Measurements from ENCODE around the gene ERAS. TPM values are rescaled to one million over a fixed set of nuclear protein-coding genes. Genes with fewer than 3 reads are reported as not detected.
"Not testable (repeated sequence)": the region's sequence is repeated elsewhere in the genome, so short reads cannot be mapped to it uniquely, and the experiment has no call there.

The ERAS gene
- total RNA-seq, 1 experiment from 2014 or later: not detected

GRCh38 chrX:48833542-48834138, 7.3 kb downstream of the ERAS start:
- DNase-seq (ENCODE audit: low read depth): peak; percentile 6

GRCh38 chrX:48834383-48834709, 8.0 kb downstream of the ERAS start:
- peak; percentile 3 for DNase-seq (ENCODE audit: low read depth)

DNA sequence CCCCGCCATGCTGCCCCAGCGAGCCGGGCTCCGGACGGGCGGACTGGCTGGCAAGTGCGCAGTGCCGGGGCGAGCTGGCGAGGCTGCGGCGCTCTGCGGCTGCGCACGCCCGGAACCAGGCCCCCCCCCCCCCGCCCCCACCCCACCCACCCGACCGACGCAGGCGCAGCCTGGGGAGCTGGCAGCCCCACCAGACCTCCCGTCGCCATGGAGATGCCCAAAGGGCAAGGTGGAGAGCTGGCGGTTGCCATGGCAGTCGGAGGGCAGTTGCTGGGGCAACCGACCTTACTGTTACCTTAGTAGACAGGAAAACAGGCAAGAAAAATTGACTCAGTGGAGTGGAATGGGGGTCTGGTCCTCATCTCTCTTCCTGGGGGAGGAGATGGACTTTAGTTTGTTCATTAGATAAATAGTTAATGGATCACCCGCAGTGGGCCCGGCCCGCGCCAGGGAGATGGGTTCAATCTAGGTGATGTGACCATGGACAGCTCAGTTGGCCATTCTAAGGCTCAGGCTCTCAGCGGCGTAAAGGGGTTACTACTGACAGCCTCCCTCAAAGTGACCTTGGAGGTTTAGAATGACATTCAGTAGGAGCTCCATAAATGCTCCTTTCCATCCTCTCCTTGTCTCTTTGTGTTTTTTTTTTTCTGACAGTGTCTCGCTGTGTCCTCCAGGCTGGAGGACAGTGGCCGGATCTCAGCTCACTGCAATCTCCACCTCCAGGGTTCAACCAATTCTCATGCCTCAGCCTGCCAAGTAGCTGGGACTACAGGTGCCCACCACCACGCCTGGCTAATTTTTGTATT, 9.4 kb downstream of the ERAS start, which contains the start of gene PCSK1N:
Gene PCSK1N, minus strand, starts transcription at position 87 of the 806 bp plus-strand sequence. Its CDS starts 78 bp downstream, at position 9.
- peak; percentile 62 for DNase-seq (ENCODE audit: low read depth)

GRCh38 chrX:48839686-48840085, 13.4 kb downstream of the ERAS start:
- no peak for DNase-seq (ENCODE audit: low read depth)

DNA sequence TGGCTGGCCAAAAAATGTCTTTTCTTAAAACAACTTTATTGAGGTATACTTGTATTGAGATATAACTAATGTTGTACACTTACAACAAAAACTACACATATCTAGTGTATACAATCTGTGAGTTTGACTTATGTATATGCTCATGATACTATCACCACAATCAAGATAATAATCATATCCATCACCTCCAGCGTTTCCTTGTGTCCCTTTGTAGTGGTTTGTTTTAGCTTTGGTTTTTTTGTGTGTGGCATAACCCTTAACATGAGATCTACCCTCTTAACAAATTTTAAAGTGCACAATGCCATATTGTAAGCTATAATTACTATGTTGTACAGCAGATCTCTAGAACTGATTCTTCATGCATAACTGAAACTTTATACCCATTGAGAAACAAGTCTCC, 22.5 kb downstream of the ERAS start:
- DNase-seq (ENCODE audit: low read depth): no peak

DNA sequence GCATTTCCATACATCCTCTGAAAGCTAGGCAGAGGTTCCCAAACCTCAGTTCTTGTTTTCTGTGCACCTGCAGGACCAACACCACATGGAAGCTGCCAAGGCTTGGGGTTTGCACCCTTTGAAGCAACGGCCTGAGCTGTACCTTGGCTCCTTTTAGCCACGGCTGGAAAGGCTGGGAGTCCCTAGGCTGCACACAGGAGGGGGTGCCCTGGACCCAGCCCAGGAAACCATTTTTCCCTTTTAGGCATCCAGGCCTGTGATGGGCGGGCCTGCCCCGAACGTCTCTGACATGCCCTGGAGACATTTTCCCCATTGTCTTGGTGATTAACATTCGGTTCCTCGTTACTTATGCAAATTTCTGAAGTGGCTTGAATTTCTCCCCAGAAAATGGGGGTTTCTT, 26.5 kb downstream of the ERAS start:
- DNase-seq (ENCODE audit: low read depth): no peak

GRCh38 chrX:48853494-48853893, 27.2 kb downstream of the ERAS start:
- not testable (repeated sequence) for DNase-seq (ENCODE audit: low read depth)

DNA sequence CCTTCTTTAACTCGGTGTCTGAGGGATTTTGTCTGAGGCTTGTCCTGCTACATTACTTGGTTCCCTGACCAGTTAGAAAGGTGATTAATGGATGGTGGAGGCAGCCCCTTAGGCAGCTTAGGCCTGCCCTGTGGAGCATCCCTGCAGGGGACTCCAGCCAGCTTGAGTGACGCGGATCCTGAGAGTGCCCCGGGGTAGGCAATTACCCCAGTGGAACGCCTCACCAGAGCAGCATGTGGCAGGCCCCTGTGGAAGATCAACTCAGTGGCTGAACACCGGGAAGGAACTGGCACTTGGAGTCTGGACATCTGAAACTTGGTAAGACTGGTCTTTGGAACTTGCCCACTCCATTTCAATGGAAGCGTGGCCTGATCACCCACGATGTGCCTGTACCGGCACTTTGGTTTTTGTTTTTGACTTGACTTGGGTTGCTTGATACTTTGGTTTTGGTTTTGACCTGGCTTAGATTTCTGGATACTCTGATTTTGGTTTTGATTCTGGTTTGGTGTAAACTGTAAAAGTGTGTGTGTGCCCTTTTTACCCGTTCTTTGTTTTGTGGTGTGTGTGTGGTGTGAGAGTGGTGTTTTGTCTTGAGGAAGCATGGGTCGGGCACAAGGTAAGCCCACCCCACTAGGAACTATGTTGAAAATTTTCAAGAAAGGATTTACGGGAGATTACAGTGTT, 27.9 kb downstream of the ERAS start:
- not testable (repeated sequence) for DNase-seq (ENCODE audit: low read depth)

GRCh38 chrX:48854898-48855297, 28.6 kb downstream of the ERAS start:
- peak; percentile 32 for DNase-seq (ENCODE audit: low read depth)

- DNase-seq (ENCODE audit: low read depth): peak; percentile 88
Observed at GRCh38 chrX:48864210-48864609, 37.9 kb downstream of the ERAS start.

- DNase-seq (ENCODE audit: low read depth): not testable (repeated sequence)
Observed at GRCh38 chrX:48872017-48872416, 45.7 kb downstream of the ERAS start.

- DNase-seq (ENCODE audit: low read depth): not testable (repeated sequence)
Observed at GRCh38 chrX:48876944-48877343, 50.6 kb downstream of the ERAS start.

Other genes starting within 250 kb of the ERAS start
- 54.3 and 88.6 TPM in 2 replicates for gene WDR13, start 229.0 kb upstream of the ERAS start, total RNA-seq (2014; rRNA removed; shearing (Covaris generic))
- gene WAS, start 142.7 kb upstream of the ERAS start, total RNA-seq (2014; rRNA removed; shearing (Covaris generic)): not detected in 2 replicates
- 15.1 and 22.8 TPM in 2 replicates for gene SUV39H1, start 129.8 kb upstream of the ERAS start, total RNA-seq (2014; rRNA removed; shearing (Covaris generic))
- not detected in 2 replicates for gene GLOD5, start 64.8 kb upstream of the ERAS start, total RNA-seq (2014; rRNA removed; shearing (Covaris generic))
- gene GATA1, start 39.9 kb upstream of the ERAS start, total RNA-seq (2014; rRNA removed; shearing (Covaris generic)): not detected in 2 replicates
- gene HDAC6, start 24.4 kb upstream of the ERAS start, total RNA-seq (2014; rRNA removed; shearing (Covaris generic)): 44.8 and 50.7 TPM in 2 replicates
- gene PCSK1N, start 9.1 kb downstream of the ERAS start, total RNA-seq (2014; rRNA removed; shearing (Covaris generic)): 4.1 and 9.0 TPM in 2 replicates
- gene TIMM17B, start 71.3 kb downstream of the ERAS start, total RNA-seq (2014; rRNA removed; shearing (Covaris generic)): 77.6 and 90.8 TPM in 2 replicates
- gene PQBP1, start 71.4 kb downstream of the ERAS start, total RNA-seq (2014; rRNA removed; shearing (Covaris generic)): 44.6 and 53.9 TPM in 2 replicates
- 70.5 and 77.8 TPM in 2 replicates for gene SLC35A2, start 85.1 kb downstream of the ERAS start, total RNA-seq (2014; rRNA removed; shearing (Covaris generic))
- 14.2 and 14.3 TPM in 2 replicates for gene PIM2, start 92.5 kb downstream of the ERAS start, total RNA-seq (2014; rRNA removed; shearing (Covaris generic))
- 27.3 and 54.4 TPM in 2 replicates for gene OTUD5, start 131.1 kb downstream of the ERAS start, total RNA-seq (2014; rRNA removed; shearing (Covaris generic))
- gene KCND1, start 145.3 kb downstream of the ERAS start, total RNA-seq (2014; rRNA removed; shearing (Covaris generic)): 0.76 and 1.7 TPM in 2 replicates
- gene GRIPAP1, start 175.8 kb downstream of the ERAS start, total RNA-seq (2014; rRNA removed; shearing (Covaris generic)): 20.1 and 46.6 TPM in 2 replicates
- 40.9 and 71.6 TPM in 2 replicates for gene TFE3, start 216.8 kb downstream of the ERAS start, total RNA-seq (2014; rRNA removed; shearing (Covaris generic))
- gene CCDC120, start 232.5 kb downstream of the ERAS start, total RNA-seq (2014; rRNA removed; shearing (Covaris generic)): 0.07 and 1.1 TPM in 2 replicates
- gene PRAF2, start 247.5 kb downstream of the ERAS start, total RNA-seq (2014; rRNA removed; shearing (Covaris generic)): 25.0 and 29.3 TPM in 2 replicates

Measured in M059J (cell line).